Measurements from ENCODE around the gene ZSWIM3.
"Not testable (repeated sequence)": the region's sequence is repeated elsewhere in the genome, so short reads cannot be mapped to it uniquely, and the experiment has no call there.

ZSWIM3 gene

GRCh38 chr20:45890985-45891983 lies 33.9 kb downstream of the ZSWIM3 start, which contains the start of the genes CTSA and NEURL2:
Gene CTSA, plus strand, starts transcription at chr20:45891335. Its CDS starts 234 bp downstream, at chr20:45891569.
Gene NEURL2, minus strand, starts transcription at chr20:45891208. Its CDS starts 217 bp downstream, at chr20:45890991.
- peak; percentile 97 for DNase-seq (ENCODE audit: low spot score)

DNA sequence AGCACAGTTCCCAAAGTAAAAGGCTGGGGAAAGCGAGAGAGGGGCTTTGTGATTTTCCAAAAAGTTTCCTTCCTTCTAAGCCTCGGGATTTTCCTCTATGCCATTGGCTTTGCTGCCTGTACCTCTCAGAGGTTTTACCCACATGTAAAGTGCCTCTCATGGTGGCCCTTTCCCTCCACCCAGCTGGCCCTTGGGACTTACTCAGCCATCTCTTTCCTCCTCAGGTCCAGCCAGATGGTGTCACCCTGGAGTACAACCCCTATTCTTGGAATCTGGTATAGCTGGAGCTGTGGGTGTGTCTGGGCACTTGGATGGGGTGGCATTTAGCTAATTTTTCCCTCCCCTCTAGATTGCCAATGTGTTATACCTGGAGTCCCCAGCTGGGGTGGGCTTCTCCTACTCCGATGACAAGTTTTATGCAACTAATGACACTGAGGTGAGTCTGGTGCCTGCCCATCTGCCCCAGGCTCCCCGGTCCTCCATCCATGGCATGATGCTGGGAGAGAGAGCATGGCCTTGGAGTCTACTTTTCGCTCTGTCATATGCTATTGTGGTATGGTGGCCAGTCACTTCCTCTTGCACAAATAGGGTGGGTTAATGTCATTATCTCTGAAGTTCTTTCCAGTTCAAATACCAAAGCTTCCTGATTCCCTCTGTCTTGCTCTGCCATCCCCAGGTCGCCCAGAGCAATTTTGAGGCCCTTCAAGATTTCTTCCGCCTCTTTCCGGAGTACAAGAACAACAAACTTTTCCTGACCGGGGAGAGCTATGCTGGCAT lies 34.8 kb downstream of the ZSWIM3 start:
- peak; percentile 73 for DNase-seq (ENCODE audit: low spot score)

GRCh38 chr20:45892828-45893500 lies 35.5 kb downstream of the ZSWIM3 start:
- no peak for DNase-seq (ENCODE audit: low spot score)

GRCh38 chr20:45893831-45894230 lies 36.4 kb downstream of the ZSWIM3 start:
- no peak for DNase-seq (ENCODE audit: low spot score)

DNA sequence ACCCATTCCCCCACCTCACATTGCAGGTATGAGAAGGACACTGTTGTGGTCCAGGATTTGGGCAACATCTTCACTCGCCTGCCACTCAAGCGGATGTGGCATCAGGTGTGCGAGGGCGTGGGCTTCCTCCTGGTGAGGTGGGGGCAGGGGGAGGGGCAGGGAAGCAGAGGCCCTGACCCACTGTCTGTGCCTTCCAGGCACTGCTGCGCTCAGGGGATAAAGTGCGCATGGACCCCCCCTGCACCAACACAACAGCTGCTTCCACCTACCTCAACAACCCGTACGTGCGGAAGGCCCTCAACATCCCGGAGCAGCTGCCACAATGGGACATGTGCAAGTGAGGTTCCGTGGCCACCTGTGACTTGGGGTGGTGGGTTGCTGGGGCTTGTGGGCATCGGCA lies 37.4 kb downstream of the ZSWIM3 start:
- no peak for DNase-seq (ENCODE audit: low spot score)

GRCh38 chr20:45896641-45897161 lies 39.3 kb downstream of the ZSWIM3 start:
- DNase-seq (ENCODE audit: low spot score): no peak

GRCh38 chr20:45897289-45897688 lies 39.9 kb downstream of the ZSWIM3 start:
- no peak for DNase-seq (ENCODE audit: low spot score)

DNA sequence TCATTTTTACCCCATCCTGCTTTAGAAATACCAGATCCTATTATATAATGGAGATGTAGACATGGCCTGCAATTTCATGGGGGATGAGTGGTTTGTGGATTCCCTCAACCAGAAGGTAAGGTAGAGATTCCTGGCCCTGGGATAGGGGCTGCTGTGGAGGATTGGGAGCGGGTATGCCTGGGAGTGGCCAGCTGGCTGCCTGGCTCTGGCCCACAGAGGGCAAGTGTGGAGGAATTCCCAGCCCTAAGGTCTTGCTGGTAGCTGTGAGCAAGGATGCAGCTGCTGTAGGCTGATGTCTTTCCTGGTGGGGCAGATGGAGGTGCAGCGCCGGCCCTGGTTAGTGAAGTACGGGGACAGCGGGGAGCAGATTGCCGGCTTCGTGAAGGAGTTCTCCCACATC lies 40.3 kb downstream of the ZSWIM3 start:
- DNase-seq (ENCODE audit: low spot score): no peak

DNA sequence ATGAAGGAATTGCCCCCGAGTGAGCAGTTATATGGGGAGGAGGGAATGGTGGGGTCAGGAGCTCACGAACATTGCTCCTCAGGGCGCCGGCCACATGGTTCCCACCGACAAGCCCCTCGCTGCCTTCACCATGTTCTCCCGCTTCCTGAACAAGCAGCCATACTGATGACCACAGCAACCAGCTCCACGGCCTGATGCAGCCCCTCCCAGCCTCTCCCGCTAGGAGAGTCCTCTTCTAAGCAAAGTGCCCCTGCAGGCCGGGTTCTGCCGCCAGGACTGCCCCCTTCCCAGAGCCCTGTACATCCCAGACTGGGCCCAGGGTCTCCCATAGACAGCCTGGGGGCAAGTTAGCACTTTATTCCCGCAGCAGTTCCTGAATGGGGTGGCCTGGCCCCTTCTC lies 40.9 kb downstream of the ZSWIM3 start:
- DNase-seq (ENCODE audit: low spot score): no peak

DNA sequence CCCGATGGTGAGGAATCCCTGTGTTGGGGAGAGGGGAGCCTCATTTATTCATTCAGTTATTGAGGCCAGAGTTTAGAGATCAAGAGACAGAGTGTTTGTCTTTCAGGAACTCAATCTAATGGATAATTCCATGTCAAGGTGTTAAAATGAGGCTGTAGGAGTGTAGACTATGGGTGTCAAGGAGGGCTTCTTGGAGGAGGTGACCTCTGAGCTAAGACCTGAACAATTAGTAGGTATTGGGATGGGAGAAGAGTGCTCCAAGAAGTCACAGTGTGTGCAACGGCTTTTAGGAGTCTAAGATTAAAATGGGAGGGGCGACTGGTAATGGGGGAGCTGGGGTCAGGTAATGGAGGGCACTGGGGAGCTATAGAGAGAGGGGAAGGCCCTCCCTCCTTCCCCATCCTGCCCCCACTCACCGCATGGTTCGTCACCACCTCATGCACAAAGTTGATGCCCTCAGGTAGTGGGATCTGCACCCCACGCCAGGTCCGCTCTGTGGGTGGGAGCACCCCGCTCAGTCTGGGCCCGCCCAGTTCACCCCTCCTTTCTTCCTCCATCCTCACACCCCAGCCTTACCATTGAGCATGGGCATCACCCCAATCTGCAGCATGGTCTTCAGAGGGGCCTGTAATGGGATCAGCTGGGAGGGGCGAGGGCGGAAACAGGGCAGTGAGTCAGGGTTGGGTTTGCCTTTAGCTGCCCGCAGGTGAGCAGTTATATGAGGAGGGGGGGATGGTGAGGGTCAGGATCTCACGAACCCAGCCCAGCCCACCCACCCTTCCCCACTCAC lies 41.8 kb downstream of the ZSWIM3 start:
- no peak for DNase-seq (ENCODE audit: low spot score)

DNA sequence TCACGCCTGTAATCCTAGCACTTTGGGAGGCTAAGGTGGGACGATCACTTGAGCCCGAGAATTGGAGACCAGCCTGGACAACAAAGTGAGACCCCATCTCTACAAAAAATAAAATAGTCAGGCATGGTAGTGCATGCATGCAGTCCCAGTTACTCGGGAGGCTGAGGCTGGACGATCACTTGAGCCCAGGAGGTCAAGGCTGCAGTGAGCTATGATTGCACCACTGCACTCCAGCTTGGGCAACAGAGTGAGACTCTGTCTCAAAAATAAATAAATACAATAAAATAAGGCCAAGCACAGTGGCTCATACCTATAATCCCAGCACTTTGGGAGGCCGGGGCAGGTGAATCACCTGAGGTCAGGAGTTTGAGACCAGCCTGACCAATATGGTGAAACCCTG lies 43.9 kb downstream of the ZSWIM3 start:
- not testable (repeated sequence) for DNase-seq (ENCODE audit: low spot score)

DNA sequence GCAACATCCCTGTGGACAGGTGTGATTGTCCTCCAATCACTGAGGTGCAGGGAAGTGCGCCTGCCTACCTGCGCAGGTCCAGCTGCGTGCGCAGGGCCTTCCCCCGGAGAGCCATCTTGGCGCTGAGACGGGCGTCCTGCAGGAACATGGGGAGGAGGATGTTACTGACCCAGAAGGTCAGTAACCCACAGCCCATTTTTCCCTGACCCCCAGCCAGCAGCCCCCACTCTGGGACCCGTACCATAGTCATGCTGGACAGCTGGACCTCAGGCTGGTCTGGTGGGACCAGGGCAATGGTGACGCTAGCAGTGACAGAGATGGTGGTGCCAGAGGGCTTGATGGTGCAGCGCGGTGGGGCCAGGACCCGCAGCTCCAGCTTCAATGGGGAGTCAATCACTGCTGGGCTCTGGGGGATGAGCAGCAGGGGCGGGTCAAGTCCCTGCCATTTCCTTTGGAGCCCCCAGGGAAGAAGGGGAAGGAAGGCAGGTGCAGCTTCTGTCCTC lies 44.8 kb downstream of the ZSWIM3 start:
- DNase-seq (ENCODE audit: low spot score): no peak

DNA sequence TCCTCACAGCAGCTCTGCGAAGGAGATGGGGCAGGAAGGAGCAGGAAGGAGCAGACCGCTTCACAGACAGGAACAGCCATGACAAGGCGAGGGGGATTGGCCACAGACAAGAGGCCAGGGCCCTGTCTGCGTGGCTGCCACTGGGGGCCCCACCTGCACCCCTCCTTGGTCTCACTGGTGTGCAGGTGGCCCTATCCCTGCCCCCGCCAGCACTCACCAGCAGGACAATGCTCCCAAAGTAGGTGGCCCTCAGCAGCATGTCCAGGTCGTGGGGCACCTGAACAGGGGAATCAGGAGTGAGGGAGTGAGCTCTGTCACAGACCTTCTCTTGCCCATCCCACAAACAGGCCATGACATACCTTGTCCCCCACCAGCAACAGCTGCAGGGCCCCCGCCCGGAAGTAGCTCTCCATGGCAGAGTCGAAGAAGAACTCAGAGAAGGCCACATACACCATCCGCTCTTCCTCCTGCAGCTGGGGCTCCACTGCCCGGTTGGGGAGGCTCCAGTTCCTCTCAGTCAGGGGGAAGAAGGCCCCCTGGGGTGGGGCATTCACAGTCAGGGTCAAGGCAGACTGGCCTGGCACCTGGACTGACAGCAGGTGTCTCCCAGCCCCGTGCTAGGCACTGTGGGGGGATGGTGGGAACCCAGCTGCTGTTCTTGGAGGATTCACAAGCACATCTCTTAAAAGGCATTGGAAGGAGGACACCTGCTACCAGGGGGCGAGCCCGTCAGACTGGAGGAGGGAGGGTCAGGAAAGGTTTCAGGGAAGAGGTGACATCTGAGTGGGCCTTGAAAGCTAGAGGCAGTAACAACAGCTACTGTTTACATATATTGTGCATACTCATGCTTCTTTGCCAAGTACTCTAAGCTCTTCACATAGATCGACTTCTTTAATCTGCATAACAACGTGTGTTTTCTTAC lies 47.4 kb downstream of the ZSWIM3 start:
- no peak for DNase-seq (ENCODE audit: low spot score)

GRCh38 chr20:45905505-45906079 lies 48.2 kb downstream of the ZSWIM3 start:
- peak; percentile 56 for DNase-seq (ENCODE audit: low spot score)

GRCh38 chr20:45907219-45907948 lies 50.0 kb downstream of the ZSWIM3 start:
- no peak for DNase-seq (ENCODE audit: low spot score)

GRCh38 chr20:45908084-45908483 lies 50.7 kb downstream of the ZSWIM3 start:
- no peak for DNase-seq (ENCODE audit: low spot score)

DNA sequence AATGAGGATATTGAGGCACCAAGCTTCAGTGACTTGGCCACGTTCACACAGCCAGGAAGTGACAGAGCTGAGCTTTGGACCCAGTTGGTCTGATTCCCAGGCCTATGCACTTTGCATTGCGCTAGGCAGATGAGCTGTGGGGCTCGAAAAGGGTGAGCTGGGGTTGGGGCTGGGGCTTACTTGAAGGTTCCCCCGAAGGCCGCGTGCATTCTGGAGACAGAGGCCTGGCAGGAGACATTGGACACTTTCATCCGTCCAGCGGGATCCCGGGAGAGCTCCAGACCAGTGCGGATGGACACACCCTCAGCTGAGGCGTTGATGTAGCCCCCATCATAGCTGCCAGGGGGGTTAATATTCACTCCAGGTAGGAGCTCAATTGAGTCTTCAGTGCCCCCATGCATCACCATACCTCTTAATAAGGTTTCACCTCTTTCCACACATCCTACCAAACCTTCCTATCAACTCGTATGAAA lies 52.0 kb downstream of the ZSWIM3 start:
- no peak for DNase-seq (ENCODE audit: low spot score)

DNA sequence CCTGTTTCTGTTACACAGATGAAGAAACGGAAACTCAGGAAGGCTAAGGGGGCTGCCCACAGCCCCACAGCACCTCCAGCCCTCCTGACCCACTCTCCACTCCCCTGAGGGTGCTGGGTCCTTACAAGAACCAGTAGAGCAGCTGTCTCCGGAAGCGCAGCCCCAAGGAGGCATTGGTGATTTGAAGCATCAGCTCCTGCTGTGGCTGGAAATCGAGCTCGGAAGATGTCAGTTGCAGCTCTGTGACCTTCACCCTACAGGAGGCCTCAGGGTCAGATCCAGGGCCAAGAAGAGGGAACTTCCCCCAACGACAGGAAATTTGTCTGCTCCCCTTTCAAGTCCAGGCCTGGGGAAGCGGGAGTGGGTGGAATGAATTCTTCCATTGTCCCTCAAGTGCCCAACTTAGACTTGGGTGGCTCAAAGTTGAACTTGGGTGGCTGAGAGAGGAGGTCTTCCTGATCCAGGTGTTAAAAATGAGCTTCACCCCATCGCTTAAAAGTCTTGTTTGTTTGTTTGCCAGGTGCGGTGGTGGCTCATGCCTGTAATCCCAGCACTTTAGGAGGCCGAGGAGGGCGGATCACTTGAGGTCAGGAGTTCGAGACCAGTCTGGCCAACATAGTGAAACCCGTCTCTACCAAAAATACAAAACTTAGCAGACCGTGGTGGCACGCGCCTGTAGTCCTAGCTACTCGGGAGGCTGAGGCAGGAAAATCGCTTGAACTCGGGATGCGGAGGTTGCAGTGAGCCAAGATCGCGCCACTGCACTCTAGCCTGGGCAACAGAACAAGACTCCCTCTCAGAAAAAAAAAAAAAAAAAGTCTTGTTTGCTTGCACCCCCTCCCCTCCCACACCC lies 52.6 kb downstream of the ZSWIM3 start:
- DNase-seq (ENCODE audit: low spot score): no peak

Data from GM03348 (cell line).